ENCODE data around the gene GSTA5.
"Not testable (repeated sequence)": the region's sequence is repeated elsewhere in the genome, so short reads cannot be mapped to it uniquely, and the experiment has no call there.

The GSTA5 gene

GRCh38 chr6:52834481-52834880, 6.1 kb downstream of the GSTA5 start:
- no peak for DNase-seq (ENCODE audit: low read depth, low spot score)

- not testable (repeated sequence) for DNase-seq (ENCODE audit: low read depth, low spot score)
Measured at GRCh38 chr6:52830869-52831268, 9.7 kb downstream of the GSTA5 start.

DNA sequence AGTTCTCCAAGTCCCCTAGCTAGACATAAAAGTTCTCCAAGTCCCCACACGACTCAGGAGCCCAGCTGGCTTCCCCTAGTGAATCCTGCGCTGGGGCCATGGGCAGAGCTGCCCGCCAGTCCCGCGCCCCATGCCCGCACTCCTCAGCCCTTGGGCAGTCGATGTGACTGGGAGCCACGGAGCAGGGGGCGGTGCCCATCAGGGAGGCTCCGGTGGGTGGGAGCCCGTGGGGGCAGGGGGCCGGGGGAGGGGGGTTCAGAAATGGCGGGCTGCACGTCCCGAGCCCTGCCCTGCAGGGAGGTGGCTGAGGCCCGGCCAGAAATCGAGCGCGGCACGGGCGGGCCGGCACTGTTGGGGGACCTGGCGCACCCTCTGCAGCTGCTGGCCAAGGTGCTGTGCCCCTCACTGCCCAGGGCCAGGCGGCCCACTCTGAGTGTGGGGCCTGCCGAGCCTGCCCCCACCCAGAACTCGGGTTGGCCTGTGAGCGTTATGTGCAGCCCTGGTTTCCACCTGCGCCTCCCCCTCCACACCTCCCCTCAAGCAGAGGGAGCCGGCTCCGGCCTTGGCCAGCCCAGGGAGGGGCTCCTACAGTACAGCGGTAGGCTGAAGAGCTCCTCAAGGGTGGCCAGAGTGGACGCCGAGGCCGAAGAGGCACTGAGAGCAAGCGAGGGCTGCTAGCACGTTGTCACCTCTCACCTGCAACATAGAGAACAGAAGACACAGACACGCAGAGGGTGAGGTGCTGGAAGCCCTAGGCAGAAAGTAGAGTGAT, 11.4 kb downstream of the GSTA5 start:
- DNase-seq (ENCODE audit: low read depth, low spot score): no peak

DNA sequence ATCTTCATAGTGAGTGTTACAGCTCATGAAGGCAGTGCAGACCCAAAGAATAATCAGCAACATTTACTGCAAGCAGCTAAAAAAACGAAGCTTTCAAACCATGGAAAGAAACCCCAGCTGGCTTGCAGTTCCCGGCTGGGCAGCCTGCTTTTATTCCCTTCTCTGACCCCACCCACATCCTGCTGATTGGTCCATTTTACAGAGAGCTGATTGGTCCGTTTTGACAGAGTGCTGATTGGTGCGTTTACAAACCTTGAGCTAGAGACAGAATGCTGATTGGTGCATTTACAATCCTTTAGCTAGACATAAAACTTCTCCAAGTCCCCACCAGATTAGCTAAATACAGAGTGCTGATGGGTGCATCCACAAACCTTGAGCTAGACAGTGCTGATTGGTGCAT, 12.0 kb downstream of the GSTA5 start:
- DNase-seq (ENCODE audit: low read depth, low spot score): not testable (repeated sequence)

DNA sequence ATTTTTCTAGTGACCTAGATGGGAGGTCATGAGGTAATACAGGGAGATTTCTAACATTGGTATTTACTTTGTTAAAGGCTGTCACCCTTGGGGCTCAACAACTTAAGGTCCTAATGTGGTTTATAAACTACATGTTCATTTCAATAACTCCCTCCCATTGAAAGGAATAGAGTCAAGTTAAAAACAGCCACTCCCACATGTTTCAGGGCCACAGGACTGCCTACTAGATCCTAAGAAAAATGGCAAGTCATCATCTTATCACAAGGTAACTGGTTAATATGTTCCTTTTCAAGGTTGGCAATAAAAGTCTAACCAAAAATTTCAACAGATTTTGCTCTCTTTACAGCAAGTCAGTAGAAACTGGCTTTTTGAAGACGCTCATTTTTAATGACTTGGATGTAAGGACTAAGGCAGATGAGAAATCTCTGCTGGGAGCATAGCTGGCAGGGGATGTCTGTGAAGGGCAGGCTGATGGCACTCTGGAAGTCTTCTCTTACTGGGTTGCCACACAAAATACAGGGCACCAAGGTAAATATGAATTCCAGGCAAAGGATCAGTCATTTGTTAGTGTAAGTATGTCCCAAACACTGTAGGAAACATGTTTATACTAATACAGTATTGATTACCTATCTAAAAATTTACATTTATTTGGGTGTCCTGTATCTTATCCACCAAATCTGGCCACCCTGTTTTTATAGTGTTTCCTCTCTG, 13.4 kb downstream of the GSTA5 start:
- not testable (repeated sequence) for DNase-seq (ENCODE audit: low read depth, low spot score)

DNA sequence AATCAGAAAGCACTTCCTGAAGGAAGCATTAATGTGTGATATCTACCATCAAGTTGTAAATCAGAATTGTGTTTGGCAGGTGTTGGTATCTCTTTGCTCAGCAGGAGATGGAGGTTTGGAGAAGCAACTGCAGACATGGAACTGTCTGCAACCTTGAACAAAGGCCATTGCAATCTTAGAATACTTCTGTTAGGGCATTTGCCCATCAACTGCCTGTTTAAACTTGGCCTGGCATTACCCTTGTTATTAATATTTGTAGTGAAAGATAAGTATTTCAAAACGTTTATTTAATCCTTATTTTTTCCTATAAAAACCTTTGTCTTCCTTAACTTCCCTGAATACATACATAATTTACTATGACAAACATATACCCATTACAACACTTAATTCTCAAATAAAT, 14.1 kb downstream of the GSTA5 start:
- DNase-seq (ENCODE audit: low read depth, low spot score): no peak

DNA sequence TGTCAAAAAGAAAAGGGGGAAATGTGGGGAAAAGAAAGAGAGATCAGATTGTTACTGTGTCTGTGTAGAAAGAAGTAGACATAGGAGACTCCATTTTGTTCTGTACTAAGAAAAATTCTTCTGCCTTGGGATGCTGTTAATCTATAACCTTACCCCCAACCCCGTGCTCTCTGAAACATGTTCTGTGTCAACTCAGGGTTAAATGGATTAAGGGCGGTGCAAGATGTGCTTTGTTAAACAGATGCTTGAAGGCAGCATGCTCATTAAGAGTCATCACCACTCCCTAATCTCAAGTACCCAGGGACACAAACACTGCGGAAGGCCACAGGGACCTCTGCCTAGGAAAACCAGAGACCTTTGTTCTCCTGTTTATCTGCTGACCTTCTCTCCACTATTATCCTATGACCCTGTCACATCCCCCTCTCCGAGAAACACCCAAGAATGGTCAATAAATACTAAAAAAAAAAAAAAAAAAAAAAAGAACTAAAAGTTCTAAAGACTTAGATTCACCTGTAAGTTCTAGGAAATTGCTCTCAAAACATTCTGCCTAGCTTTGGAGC, 14.6 kb downstream of the GSTA5 start:
- DNase-seq (ENCODE audit: low read depth, low spot score): not testable (repeated sequence)

- not testable (repeated sequence) for DNase-seq (ENCODE audit: low read depth, low spot score)
Measured at GRCh38 chr6:52825270-52825793, 15.3 kb downstream of the GSTA5 start.

DNA sequence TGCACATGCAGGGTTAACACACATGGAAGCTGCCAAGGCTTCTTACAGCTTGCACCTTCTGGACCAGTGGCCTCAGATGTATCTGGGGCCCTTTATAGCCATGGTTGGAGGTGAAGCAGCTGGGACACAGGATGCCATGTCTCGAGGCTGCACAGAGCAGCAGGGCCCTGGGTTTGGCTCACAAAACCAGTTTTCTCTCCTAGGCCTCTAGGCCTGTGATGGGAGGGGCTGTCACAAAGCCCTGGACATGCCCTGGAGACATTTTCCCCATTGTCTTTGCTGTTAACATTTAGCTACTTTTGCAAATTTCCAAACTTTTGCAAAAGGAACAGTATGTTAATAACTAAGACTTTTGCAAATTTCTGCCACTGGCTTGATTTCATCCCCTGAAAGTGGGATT, 18.8 kb downstream of the GSTA5 start:
- no peak for DNase-seq (ENCODE audit: low read depth, low spot score)

DNA sequence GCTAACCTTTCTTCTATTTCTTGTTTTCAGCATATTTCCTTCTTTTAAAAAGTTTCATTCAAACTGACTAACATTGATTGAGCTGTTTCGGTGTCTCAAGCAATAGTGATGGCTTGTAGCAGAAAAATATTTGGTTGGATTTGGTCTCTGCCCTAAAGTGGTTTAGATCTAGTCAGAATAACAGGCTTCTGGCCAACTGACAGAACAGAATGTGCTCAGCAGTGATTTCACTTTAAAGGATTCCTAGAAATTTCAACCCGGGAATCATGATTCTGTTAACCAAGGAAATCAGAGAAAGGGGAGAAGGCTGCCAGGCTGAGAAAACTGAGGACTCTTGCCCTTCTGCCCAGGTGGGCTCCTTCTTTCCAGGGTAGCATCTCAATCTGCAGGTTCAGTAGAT, 20.4 kb downstream of the GSTA5 start:
- no peak for DNase-seq (ENCODE audit: low read depth, low spot score)

DNA sequence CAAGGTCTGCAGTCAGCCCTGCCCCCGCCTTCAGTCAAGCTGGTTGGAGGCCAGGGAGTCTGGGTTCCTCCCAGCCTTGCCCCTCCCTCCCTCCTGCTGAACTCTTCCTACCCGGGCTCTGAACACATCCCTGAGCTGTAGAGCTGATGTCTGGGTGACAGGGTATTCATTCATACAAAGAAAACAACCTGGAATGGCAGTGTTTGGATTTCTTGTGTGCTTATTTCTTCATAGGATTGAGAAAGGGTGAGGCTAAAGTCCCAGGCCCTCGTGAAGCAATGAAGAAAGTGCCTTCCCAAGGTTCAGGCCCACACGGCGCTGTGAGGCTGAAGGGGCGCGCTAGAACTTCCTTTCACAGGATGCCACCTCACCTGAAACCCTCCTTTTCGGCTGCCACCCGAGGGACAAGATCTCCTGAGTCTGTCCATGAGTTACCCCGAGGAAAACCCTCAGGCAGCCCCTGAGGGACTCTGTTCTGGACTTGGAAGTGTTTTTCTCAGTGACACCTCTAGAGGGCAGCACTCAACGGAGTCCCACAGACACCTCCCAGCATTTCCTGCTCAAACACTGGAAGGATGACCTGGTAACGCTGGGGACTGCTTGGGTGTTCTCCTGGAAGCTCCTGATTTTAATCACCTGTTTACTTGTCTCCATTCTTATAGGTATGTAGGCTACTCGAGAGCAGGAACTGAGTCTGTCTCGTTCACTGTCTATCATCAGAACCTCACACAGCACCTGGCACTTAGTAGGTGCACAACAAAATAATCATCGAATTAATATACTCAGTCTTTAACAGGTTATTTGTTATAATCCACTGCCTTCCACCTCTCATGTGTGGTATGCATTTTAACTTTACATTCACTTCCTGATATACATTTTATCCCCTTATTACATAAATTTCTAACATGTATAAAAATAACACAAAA, 25.2 kb downstream of the GSTA5 start:
- DNase-seq (ENCODE audit: low read depth, low spot score): peak; percentile 10

DNA sequence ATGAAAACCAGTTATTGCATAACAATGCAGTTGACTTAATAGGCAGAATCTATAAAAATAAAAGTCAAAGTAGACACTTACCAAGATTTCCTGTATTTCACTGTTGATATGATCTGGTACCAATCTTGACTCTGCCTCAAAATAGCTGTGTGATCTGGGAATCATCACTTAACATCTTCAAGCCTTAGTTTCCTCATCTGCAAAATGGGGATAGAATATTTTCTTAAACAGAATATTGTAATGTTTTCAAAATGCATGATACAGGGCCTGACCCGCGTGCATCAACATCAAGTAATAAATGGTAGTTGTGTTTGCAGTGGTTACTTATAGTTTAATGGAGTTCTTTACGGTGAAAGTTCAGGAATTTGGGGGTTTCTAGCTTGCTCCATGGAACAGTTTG, 26.1 kb downstream of the GSTA5 start:
- not testable (repeated sequence) for DNase-seq (ENCODE audit: low read depth, low spot score)

- DNase-seq (ENCODE audit: low read depth, low spot score): not testable (repeated sequence)
Measured at GRCh38 chr6:52809777-52810176, 30.8 kb downstream of the GSTA5 start.

- DNase-seq (ENCODE audit: low read depth, low spot score): no peak
Measured at GRCh38 chr6:52808660-52809059, 32.0 kb downstream of the GSTA5 start.

DNA sequence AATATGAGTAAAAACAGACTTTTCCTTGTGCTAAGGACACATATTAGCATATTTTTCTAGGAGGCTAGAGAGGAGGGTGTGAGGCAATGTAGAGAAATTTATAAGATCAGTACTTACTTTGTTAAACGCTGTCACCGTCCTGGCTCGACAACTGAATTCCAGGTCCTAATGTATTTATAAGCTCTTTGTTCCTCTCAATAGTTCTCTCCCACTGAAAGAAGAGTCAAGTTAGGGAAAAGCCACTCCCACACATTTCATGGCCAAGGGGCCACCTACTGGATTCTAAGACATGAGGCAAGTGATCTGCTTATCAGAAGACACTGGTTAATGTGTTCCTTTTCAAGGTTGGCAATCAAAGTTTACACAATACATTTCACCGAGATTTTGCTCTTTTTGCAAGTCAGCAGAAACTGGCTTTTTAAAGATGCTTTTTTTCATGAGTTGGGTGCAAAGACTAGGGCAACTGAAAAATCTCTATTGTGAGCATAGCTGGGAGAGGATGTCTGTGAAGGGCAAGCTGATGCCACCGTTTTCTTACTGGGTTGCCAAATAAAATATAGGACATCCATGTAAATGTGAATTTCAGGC, 36.9 kb downstream of the GSTA5 start, which contains the start of gene GSTA1:
Gene GSTA1 (minus strand): TSS at position 149 of the 588 bp plus-strand sequence. CDS start 4,549 bp downstream, outside the sequence.
- not testable (repeated sequence) for DNase-seq (ENCODE audit: low read depth, low spot score)

DNA sequence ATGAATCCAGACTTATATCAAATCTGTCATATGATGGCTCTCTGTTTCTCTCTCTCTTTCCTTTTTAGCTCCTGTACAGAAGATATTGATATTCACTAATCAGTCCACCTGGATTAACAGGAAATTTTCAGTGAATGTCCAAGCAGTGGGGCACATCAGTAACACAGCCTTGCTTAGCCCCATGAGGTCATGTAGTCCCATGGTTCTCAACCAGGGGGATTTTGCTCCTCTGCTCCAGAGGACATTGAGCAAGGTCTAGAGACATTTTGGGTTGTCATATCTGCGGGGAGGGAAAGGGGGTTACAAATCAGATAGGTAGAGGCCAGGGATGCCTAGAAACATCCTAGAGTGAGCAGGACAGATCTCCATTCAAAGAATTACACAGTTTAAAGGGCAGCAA, 37.8 kb downstream of the GSTA5 start:
- no peak for DNase-seq (ENCODE audit: low read depth, low spot score)

DNA sequence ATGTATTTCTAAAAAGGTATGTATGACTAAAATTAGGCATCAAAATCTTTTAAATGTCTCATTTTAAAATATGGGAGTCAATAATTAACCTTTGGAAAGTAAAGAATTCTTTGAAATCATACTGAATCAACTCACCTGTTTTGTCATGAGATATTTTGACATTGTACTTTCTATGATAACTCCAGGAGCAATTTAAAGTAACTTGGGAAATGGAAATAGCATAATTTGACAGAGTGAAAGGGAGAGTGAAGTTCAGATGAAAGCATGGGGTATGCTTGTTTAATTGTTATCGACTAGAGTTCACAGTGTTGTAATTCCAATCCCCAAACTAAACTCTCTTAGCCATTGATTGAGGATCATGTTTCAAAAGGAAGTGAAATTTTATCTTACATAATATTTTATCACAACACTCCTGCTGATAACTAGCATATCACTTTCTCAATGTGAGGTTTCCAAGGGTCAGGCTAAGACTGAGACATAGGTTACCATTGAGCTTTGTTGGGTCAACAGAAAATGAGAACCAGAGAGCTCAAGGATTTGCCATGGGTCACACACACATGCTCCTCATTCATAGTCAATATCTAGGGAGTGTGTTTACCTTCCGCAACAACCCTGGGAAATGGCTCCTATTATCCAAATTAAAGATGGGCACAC, 39.3 kb downstream of the GSTA5 start:
- no peak for DNase-seq (ENCODE audit: low read depth, low spot score)

DNA sequence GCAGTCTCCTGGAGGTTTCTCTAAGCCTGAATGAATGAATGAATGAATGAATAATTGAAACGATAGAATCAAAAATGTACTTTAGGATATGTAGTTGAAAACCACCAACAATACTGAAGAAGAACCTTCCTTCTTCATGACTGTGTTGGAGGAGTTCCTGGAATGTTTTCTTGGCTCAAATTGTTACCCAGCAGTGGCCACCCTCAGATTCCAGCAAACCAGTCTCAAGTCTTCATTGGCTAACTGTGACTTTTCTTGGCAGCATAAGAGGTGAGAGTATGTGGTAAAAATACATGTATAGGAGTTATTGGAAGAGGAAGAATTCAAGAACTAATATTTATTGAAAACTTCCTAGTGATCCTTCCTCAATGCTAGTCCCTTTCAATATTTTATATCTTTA, 41.3 kb downstream of the GSTA5 start:
- DNase-seq (ENCODE audit: low read depth, low spot score): not testable (repeated sequence)

- not testable (repeated sequence) for DNase-seq (ENCODE audit: low read depth, low spot score)
Measured at GRCh38 chr6:52794366-52794765, 46.2 kb downstream of the GSTA5 start.

GRCh38 chr6:52790861-52791260, 49.8 kb downstream of the GSTA5 start:
- no peak for DNase-seq (ENCODE audit: low read depth, low spot score)
